Gastroesophageal sphincter (tissue), 4 donors: ENCODE data around the gene LMTK2. TPM values are rescaled to one million over a fixed set of nuclear protein-coding genes. Genes with fewer than 3 reads are reported as not detected.

Source experiments
- ATAC-seq: fragments of 150-250 bp; one replicate; pipeline ENCODE4 v1.9.1; 2016; ENCODE audit warnings: mild to moderate bottlenecking, moderate library complexity
- H3K27ac ChIP-seq, 4 donors: fragments of 200-600 bp; sonication (generic) in 3 of 4; 1 replicate in 3 of 4; 2 replicates in 1 of 4; pipeline ENCODE4 v1.5.1; 2016 to 2019
- H3K27me3 ChIP-seq: fragments of 200-600 bp; sonication (generic); one replicate; pipeline ENCODE4 v1.5.1; 2019
- H3K36me3 ChIP-seq, 2 donors: fragments of 200-600 bp; sonication (generic); one replicate each; pipeline ENCODE4 v1.5.1; 2019; ENCODE audit warnings: control low read depth in 1 of 2
- H3K4me1 ChIP-seq, 3 donors: fragments of 200-600 bp; sonication (generic); 1 replicate in 2 of 3; 2 replicates in 1 of 3; pipeline ENCODE4 v1.5.1; 2016 to 2019; ENCODE audit warnings: control low read depth in 2 of 3
- H3K4me3 ChIP-seq, 2 donors: fragments of 200-600 bp; sonication (generic); one replicate each; pipeline ENCODE4 v1.5.1; 2019; ENCODE audit warnings: mild to moderate bottlenecking in 1 of 2, moderate library complexity in 1 of 2
- H3K9me3 ChIP-seq, 3 donors: fragments of 200-600 bp; sonication (generic); one replicate each; pipeline ENCODE4 v1.5.1; 2017 to 2019; ENCODE audit warnings: control low read depth in 2 of 3
- EP300 ChIP-seq: sonication (generic); formaldehyde crosslinking; IDR thresholded peaks from one replicate; pipeline ENCODE4 v1.6.1; 2017; ENCODE audit warnings: antibody characterized with exemption, mild to moderate bottlenecking
- POLR2A ChIP-seq, 2 donors: fragments of 450-650 bp; IDR thresholded peaks; one replicate each; pipeline ENCODE4 v1.6.1; 2017; ENCODE audit warnings: antibody characterized with exemption in 2 of 2, mild to moderate bottlenecking in 2 of 2, moderate library complexity in 1 of 2
- POLR2AphosphoS5 ChIP-seq: sonication (generic); formaldehyde crosslinking; IDR thresholded peaks from one replicate; pipeline ENCODE4 v1.6.1; 2017; ENCODE audit warnings: antibody characterized with exemption
- WGBS, 2 donors: methylation state at CpG; one replicate each; pipeline ENCODE4 v1.1.5; 2018; ENCODE audit warnings: low coverage in 1 of 2; 5-methylcytosine and 5-hydroxymethylcytosine counted together
- total RNA-seq, 4 donors: library from RNA; depleted of rRNA; stranded (reverse); fragments of >200 nt; gene quantifications; one replicate each; pipeline ENCODE4 v1.1.0, GENCODE V29; 2016
- TF ChIP-seq, protein P1 (sequence below), 4 experiments: fragments of 200-600 bp in 2 of 4; fragments of 450-650 bp in 2 of 4; sonication (generic) in 1 of 4; IDR thresholded peaks; one replicate each; pipeline ENCODE4 v1.5.1; 2017 to 2019; ENCODE audit warnings: antibody characterized with exemption in 4 of 4, mild to moderate bottlenecking in 2 of 4, moderate library complexity in 2 of 4

LMTK2 gene
- total RNA-seq, 4 donors from 2014 or later: 16.0 to 34.5 (median 22.1) TPM

DNA sequence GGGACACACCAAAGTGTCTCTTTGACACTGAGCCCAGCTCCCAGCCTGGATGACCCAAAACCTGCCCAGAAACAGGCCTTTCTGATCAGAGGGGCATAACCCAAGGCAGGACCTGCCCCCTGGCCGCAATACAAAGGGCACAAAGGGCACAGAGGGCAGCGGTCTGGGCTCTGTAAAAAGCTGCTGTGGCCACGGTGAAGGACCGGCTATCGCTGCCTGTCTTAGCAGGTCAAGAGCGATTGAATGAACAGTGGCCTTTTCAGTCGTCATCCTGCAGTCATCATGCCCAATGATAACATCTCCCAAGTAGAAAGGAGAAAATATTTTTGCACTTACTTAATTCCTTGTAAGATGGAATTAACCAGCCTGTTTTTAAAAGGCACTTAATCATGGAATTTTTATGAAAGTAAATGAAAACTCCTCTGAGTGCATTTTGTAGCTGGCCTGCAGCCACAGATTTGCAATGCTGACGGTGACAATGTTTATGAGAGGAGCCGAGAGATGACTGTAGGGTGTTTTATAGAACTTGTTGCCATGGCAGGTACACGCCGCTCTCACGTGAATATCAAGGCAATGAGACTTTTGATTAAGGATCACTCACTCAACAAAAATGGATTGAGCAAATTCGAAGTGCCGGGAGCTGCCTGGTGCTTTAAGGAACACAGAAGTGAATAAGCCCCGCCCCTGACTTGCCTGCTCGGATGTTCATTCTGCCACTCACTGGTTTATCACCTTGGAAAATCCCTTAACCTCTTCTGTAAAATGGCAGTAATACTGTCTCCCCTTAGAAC is 57.2 kb downstream of the LMTK2 start:
- TF ChIP-seq EP300: no peak
- TF ChIP-seq, protein P1, sequence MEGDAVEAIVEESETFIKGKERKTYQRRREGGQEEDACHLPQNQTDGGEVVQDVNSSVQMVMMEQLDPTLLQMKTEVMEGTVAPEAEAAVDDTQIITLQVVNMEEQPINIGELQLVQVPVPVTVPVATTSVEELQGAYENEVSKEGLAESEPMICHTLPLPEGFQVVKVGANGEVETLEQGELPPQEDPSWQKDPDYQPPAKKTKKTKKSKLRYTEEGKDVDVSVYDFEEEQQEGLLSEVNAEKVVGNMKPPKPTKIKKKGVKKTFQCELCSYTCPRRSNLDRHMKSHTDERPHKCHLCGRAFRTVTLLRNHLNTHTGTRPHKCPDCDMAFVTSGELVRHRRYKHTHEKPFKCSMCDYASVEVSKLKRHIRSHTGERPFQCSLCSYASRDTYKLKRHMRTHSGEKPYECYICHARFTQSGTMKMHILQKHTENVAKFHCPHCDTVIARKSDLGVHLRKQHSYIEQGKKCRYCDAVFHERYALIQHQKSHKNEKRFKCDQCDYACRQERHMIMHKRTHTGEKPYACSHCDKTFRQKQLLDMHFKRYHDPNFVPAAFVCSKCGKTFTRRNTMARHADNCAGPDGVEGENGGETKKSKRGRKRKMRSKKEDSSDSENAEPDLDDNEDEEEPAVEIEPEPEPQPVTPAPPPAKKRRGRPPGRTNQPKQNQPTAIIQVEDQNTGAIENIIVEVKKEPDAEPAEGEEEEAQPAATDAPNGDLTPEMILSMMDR (IDR thresholded peaks at IDR 0.05): no peak
- TF ChIP-seq POLR2A (IDR thresholded peaks at IDR 0.05): no peak
- TF ChIP-seq POLR2AphosphoS5: no peak
- Histone ChIP-seq H3K27me3 (no peaks in the 10 kb centered on the region), H3K9me3 (no peaks in the 10 kb centered on the region), H3K27ac (peak overlapping the region in 1 of 4 donors; percentile 4), H3K36me3 (peaks cover 0 to 9% of the 10 kb centered on the region in 2 donors), H3K4me3 (no peak overlapping the region), H3K4me1 (peaks cover 0 to 15% (median 2%) of the 10 kb centered on the region in 3 donors)
- WGBS, 2 donors: 33 to 54% methylated on average over 3 to 16 of the region's 16 CpGs
- ATAC-seq: no peak

DNA sequence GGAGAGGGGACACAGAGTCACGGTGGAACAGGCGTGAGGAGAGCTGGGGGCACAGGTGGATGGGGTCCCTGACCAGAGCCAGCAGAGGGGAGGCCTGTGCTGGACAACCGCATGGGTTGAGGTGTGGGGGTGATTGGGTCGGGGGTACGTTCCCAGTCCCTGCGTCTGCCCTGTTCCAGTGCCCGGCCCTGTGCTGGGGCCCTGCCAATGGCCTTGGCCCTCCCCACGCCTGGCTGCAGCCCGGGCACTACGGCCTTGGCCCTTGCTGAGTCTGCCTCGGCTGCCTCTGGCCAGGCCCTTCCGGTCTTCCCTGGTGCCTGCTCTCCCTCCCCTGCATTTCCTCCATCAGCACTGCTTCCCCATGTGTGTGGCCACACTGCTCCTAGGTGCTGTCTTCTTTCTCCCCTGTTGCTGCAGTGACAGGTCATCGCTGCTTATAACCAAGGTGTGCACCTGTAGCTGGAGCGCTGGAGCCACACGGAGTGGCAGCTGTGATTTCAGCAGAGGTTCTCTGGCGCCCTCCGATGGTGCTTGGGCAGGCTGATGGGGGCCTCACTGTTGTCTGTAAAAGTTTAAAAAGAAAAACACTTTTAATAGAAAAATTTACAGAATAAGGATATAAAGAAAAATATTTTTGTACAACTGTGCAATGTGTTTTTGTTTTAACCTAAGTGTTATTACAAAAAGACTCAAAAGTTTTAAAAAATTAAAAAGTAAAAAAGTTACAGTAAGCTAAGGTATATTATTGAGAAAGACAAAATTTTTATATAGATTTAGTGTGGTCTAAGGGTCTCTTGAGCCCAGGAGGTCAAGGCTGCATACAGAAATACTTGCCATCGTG is 59.4 kb downstream of the LMTK2 start:
- no peak overlapping the region for H3K4me3 ChIP-seq
- peaks cover 0 to 15% (median 2%) of the 10 kb centered on the region in 3 donors for H3K4me1 ChIP-seq
- TF ChIP-seq POLR2A (IDR thresholded peaks at IDR 0.05) (no peak), POLR2AphosphoS5 (no peak), EP300 (no peak)
- TF ChIP-seq, protein P1 (IDR thresholded peaks at IDR 0.05): peak in 3 of 4 experiments; percentile 20 to 49 (median 20)
- H3K27ac ChIP-seq: no peak overlapping the region
- H3K36me3 ChIP-seq: peaks cover 0 to 5% of the 10 kb centered on the region in 2 donors
- no peaks in the 10 kb centered on the region for H3K9me3 ChIP-seq
- ATAC-seq: no peak
- WGBS, 2 donors: 63 to 76% methylated on average over 4 to 7 of the region's 18 CpGs
- no peaks in the 10 kb centered on the region for H3K27me3 ChIP-seq

DNA sequence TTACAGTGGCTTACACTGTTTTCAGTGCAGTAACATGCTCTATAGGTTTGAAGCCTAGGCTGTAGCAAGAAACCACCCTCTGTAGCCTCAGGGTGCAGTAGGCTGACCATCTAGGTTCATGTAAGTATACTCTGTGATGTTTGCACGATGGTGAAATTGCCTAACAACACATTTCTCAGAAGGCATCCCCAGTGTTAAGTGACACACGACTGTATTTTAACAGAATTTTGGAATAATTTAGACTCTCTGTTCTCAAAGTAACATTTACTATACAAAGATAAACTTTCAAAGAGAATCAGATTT is 60.0 kb downstream of the LMTK2 start:
- no peak for ATAC-seq
- no peaks in the 10 kb centered on the region for H3K9me3 ChIP-seq

DNA sequence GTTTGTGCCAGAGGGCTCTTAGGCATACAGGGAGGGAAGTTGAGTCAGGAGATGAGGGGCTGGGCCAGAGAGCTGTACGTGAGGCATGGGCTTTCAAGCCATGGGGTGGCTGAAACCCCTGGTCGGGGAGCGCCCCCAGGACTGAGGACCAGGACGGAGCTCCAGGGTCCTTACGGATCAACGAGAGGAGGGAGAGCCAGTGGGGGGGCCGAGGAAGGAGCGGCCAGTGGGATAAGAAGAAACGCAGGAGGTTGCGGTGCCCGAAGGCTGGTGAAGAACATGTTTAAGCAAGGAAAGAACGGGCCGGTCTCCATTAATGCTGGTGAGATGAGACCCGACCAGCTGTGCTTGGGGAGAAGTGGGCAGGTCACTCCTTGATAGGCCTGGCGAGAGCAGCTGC is 61.0 kb downstream of the LMTK2 start:
- Histone ChIP-seq H3K36me3 (peaks cover 0 to 21% of the 10 kb centered on the region in 2 donors), H3K27ac (no peak overlapping the region), H3K27me3 (no peaks in the 10 kb centered on the region), H3K9me3 (no peaks in the 10 kb centered on the region), H3K4me1 (peaks cover 0 to 15% (median 2%) of the 10 kb centered on the region in 3 donors), H3K4me3 (no peak overlapping the region)
- no peak for ATAC-seq
- TF ChIP-seq POLR2A (IDR thresholded peaks at IDR 0.05) (no peak), EP300 (no peak), POLR2AphosphoS5 (no peak)
- TF ChIP-seq, protein P1 (IDR thresholded peaks at IDR 0.05): no peak
- 88% methylated on average over 15 of the region's 15 CpGs; no CpG with 5 or more reads in 1 of the 2 donors for WGBS, 2 donors

More for the DNA sequence above, 60.0 kb downstream of the LMTK2 start:
- Histone ChIP-seq H3K27me3 (no peaks in the 10 kb centered on the region), H3K36me3 (peaks cover 0 to 10% of the 10 kb centered on the region in 2 donors), H3K4me1 (peaks cover 0 to 15% (median 2%) of the 10 kb centered on the region in 3 donors), H3K4me3 (no peak overlapping the region), H3K27ac (no peak overlapping the region)
- TF ChIP-seq POLR2A (IDR thresholded peaks at IDR 0.05) (no peak), EP300 (no peak), POLR2AphosphoS5 (no peak)
- TF ChIP-seq, protein P1 (IDR thresholded peaks at IDR 0.05): no peak
- WGBS, 2 donors: 71 to 83% methylated on average over 2 of the region's 2 CpGs
